ENCODE data around the gene PDE11A.

- TF ChIP-seq POLR2A (IDR thresholded peaks at IDR 0.05): no peak
- no peak for TF ChIP-seq CTCF (IDR thresholded peaks at IDR 0.05)
Observed at GRCh38 chr2:177683661-177684069, 388.9 kb downstream of the PDE11A start.
